GM18502 (cell line): ENCODE results near the gene PPFIA2.

Source experiments
- ATAC-seq: cut with Tn5 transposase; IDR thresholded peaks from one replicate; pipeline ENCODE4 v1.9.1; 2021; ENCODE audit warnings: mild to moderate bottlenecking; ENCODE audit not compliant: unreplicated experiment, poor library complexity

PPFIA2 gene

DNA sequence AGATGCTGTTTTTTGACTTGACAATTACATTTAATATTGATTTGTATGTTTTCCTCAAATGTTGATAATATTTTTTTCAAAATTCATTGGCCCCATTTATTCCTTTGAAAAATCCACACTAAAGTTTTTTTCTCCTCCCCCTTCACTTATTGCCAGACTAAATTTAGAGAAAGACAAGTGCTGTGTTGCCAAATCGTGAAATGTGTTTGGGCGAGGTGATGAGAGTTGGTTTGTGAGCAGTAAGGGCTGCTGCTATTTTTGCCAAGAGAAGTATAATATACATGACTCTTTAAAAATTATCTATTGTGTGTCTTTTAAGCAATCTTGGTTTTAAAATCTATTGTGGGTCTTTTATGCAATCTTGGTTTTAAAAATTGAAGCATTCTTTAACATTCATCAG, 188.9 kb downstream of the PPFIA2 start:
- ATAC-seq: no peak

- no peak for ATAC-seq
These were observed 194.9 kb downstream of the PPFIA2 start for GRCh38 chr12:81564237-81564636.

DNA sequence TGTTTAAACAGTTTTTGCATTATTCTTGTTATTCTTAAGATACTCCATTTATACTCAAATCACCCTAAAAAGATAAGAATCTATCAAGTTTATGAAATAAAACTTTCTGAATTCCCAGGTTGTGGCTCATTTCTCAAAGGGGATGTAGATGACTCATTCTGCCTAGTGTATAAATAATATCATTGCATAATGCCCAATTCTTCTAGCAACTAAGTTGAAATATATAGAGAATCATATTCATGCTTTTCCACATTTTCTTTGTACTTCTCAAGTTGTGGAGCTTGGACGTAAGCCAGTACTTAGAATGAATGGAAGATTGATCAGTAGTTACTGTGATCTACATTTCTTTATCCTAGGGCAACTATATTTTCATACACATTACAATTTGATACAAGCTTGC, 201.1 kb downstream of the PPFIA2 start:
- no peak for ATAC-seq

GRCh38 chr12:81546811-81547210, 212.3 kb downstream of the PPFIA2 start:
- no peak for ATAC-seq

DNA sequence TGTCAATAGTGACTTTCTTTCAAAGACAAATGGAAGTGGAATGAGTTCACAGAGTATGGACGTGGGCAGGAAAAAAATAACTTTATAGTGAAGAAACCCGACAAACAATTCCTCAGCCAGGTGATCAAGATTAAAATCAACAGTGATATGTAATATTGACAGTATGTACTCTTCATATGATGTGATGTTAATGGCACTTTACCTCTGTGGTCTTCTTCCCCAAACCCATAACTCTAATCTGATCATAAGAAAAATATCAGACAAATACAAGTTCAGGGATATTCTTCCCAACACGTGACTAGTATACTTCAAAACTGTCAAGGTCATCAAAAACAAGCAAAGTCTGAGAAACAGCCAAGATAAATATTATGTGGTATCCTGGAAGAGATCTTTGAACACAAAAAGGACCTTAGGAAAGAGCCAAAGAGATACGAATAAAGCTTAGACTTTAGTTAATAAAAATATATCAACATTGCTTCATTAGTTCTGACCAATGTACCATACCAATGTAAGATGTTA, 215.5 kb downstream of the PPFIA2 start:
- no peak for ATAC-seq

DNA sequence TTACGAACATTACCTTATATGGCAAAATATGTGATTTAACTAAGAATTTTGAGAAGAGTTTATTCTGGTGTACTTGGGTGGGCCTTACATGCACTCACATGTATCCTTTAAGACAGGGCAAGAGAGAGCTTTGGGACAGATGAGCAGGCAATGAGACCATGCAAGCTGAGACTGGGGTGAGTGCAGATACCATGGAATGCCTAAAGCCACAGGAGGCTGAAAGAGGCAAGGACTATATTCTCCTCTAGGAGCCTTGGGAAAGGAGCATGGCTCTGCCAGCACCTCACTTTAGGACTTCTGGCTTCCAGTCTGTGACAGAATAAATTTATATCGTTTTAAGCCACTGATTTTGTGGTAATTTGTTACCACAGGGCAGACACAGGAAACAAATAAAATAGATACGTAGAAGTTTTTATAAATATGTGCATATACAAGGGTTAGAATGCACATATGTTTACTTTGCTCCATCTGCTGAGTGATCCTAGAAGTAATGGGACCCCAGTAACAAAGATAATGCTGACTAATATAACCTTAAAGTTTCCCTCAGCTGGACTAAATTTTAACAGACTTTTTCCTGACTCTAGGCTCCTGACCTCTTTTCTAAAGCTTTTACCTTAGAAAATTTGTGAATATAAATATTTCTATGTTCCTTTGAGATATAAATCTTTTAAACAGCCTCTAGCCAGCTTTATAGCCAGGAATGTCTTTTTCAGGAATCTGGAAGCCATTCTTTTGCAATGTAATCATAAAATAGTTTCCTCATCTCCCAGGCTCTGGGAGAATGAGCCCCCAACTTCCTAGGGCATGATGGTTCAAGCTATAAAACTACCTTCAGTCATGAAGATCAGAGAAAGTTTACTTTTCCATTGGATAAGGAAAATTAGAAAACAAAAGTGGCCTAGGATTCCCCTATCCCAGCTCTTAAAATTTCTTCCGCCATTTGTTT, 216.8 kb downstream of the PPFIA2 start:
- no peak for ATAC-seq

DNA sequence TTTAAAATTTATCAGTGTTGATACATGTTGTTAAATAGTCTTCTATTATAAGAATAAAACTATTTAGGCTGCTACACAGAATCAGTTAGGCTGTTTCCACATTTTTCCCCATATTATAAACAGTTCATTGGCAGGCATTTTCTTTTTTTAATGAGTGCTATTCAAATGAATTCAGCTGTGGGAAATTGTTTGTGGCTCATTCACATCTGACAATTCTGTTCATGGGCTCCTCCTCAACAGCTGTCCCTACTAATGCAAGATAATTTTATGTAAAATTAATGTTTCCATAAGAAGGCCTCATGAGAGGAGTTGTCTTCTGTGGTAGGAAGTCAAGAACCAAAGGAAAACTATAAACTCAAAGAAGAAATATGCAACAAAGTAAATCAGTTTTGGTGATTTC, 218.0 kb downstream of the PPFIA2 start:
- ATAC-seq: no peak

GRCh38 chr12:81539279-81539678, 219.9 kb downstream of the PPFIA2 start:
- no peak for ATAC-seq

DNA sequence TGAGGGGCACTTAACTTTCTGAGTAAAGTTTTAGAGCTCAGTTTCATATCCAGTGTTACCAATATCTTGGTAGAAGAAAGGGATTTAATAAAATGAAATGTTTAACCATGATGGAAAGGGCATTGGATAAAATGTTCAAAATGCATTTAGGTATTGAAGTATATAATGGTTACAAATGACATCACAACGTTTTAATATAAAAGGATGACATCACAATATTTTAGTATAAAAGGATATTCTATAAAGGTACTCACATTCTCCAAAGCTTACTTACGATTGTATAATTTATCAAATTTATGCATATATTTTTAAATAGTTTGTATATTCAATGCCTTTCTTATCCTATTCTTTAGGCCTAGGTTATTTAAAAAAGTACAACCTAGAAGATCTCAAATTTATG, 226.1 kb downstream of the PPFIA2 start:
- no peak for ATAC-seq

DNA sequence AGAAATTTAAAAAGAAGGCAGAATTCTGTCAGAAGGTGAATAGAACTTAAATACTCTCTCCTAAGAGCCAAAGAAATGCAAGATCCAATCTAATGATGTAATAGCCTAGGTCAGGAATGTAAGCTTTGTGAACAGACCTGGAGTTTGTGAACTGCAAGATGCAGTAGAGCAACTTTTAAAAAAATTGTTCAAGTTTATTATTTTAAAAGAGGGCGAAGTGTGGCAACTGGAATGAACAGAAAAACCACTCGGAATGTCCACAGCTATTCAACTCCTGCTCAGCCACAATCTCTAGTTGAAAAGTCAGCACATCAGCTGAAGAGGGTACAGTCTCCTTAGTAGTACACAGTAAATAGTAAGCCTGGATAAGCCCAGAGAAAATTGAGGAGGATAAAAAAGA, 228.8 kb downstream of the PPFIA2 start:
- no peak for ATAC-seq

DNA sequence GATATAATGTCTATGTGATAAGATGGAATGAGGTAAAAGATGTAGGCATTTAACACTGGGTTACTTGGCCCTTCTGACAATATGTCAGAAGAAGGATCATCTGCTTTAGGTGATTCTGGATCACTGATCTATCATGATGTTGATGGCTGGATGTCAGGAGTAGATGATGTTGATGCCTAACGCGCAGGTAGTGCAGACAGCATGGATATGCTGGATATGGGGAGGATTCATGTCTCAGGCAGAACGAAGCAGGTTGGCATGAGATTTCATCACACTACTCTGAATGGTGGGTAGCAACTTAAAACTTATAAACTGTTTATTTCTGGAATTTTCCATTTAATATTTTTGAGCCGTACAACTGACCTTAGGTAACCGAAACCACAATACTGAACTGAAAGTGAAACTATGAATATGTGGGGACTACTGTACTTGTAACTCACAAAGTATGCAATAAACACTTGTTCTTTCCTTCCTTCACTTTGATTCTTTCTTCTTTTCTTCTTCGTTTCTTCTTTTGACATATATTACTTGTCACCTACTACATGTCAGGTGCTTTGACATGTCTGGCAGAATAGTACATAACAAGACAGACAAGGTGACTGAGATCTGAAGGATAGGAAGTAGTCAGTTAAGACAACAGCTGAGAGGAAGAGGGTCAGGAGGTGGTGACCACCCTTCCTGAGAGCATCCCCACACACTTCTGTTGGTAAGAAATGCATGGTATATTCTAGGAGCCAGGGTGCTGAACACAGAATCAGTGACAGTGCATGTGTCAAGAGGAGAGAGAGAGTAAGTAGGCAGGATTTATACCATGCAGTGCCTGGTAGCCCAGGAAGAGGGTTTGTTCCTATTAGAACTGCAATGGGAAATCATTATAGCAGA, 238.8 kb downstream of the PPFIA2 start:
- no peak for ATAC-seq

DNA sequence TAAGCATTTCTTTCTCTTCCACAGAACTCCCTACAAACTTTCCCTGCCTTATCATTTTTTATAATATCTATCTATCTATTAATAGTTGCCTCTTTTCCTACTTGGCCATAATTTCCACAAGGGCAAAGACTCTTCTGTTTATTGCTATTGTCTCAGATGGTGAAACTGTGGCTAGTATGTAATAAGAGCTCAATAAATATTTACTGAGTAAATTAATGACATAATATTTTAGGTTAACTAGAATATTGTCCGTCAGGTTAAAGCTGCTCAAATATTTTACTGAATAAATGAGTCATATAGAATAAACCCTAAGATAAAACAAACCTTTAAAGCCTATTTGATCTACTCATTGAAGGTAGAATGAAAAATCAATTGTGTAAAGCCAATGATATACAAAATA, 240.5 kb downstream of the PPFIA2 start:
- ATAC-seq: no peak

DNA sequence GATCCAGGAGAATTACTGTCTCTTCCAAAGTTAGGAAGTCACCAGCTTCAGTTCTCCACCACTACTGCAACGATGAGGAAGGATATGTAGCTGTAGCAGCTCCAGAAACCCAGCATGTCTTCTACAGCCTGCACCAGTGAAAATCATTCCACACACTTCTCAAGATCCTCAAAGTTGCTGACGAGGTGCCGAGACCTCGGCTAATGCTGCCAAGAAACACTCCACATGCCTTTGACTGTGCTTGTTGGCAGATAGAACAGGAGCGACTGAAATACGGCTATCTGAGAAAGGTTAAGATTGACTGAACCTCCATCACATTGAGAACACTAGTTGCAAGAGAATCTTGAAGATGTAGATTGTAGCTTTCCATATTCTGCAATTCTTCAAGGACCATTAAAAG, 241.9 kb downstream of the PPFIA2 start:
- ATAC-seq: no peak

DNA sequence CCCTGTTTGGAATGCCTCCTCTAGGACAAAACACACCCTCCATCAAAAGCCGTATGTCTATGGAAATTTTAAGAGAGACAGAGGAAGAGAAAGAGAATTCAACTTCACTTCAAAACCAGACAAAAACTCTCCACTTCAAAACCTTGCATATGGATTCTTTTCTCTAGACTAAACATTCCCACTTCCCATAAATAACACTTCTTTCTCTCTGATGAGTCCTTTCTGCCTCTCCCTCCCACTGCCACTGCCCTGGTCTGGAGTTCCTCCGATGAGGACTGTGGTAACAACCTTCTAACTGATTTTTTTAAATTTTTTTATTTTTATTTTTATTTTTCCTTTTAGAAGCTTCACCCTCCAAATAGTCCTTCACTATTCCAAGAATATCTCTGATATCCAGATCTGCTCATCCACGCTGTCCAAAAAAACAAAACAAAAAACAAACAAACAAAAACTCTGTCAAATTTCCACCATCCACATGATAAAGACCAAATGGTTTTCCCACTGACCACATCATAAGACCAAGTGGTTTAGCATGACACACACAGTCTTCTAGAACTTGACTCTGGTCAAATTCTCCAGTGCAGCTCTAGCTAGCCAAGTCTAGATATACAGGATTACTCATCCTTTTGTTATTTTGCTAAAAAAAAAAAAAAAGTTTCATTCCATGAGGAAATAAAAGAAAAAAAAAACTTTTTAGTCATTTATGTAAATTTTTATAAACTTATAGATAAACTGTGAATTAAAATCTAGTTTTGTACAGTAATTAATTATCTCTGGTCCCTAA, 256.0 kb downstream of the PPFIA2 start:
- ATAC-seq: no peak

GRCh38 chr12:81500788-81501187, 258.4 kb downstream of the PPFIA2 start:
- ATAC-seq: no peak

DNA sequence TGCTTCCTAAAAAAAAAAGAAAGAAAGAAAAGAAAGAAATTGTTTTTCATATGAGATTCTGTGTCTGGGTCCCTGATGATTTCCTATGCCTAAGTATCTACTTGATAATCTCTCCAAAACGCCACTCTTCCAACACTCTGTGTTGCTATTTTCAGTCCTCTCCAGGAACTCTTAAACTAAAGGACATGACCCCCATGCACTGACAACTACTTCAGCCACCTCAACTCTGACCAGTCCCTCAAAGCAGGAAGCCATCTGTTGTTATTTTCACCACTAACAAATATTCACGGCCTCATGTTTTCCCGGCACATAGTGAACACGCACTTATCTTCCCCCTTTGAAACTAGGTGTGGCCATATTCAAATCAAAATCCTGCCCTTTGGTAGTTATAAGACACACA, 259.3 kb downstream of the PPFIA2 start:
- no peak for ATAC-seq

GRCh38 chr12:81492131-81492720, 266.9 kb downstream of the PPFIA2 start:
- ATAC-seq: no peak

- no peak for ATAC-seq
These were observed 286.2 kb downstream of the PPFIA2 start for GRCh38 chr12:81472934-81473333.

- no peak for ATAC-seq
These were observed 288.2 kb downstream of the PPFIA2 start for GRCh38 chr12:81470923-81471322.

DNA sequence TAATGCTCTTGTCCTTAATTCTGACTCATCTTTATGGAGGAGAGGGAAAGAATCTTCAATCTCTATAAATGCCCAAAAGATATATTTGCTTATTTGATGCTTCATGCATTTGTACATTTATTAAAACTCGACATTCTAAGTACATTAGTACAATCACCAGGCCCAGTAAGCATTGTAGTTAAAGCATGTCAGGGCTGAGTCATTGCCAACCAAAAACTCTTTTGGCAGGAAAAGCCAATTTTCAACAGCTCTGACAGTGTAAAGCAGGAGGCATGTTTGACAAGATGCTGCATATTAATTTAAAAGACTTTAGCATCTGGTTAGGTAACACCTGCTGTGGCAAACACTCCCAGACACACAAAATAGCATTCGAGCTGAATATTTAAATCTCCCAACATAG, 290.9 kb downstream of the PPFIA2 start:
- no peak for ATAC-seq
